Endometrial microvascular endothelial cells (primary cell): ENCODE data around the gene AAMDC. TPM values are rescaled to one million over a fixed set of nuclear protein-coding genes. Genes with fewer than 3 reads are reported as not detected.

Experiments used
- in situ Hi-C: cut with HindIII; loops from 2 replicates; pipeline ENCODE4 v1.10.0; 2017; ENCODE audit warnings: low sequenced_read_pairs, low pct_unique_long_range_greater_than_20kb; ENCODE audit errors: inconsistent ontology term
- total RNA-seq: library from RNA; depleted of rRNA; stranded (reverse); fragments of >200 nt; gene quantifications from one replicate; pipeline ENCODE4 v1.2.3, GENCODE V29; 2015; ENCODE audit errors: inconsistent ontology term

The AAMDC gene
- total RNA-seq: 70.6 TPM

GRCh38 chr11:77820565-77821348, at the start of gene AAMDC, which contains the start of gene RSF1:
Gene AAMDC, plus strand, starts transcription at chr11:77821144. Its CDS starts 21,353 bp downstream, at chr11:77842497.
Gene RSF1, minus strand, starts transcription at chr11:77820722. Its CDS starts 8 bp downstream, at chr11:77820714.
- in situ Hi-C loops: no loop called here

DNA sequence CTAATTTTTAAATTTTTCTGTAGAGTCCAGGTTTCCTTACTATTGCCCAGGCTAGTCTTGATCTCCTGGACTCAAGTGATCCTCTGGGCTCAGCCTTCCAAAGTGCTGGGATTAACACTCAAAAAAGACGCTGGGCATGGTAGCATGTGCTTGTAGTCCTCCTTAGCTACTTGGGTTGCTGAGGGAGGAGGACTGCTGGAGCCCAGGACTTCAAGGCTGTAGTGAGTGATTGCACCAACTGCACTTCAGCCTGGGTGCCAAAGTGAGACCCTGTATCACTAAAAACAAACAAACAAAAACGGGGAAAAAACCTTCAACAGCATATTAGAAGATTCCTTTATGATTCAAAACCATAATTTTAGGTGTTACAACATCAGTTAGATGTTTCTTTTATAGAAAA, 45.0 kb upstream of the AAMDC start:
- in situ Hi-C loops: no loop called here

DNA sequence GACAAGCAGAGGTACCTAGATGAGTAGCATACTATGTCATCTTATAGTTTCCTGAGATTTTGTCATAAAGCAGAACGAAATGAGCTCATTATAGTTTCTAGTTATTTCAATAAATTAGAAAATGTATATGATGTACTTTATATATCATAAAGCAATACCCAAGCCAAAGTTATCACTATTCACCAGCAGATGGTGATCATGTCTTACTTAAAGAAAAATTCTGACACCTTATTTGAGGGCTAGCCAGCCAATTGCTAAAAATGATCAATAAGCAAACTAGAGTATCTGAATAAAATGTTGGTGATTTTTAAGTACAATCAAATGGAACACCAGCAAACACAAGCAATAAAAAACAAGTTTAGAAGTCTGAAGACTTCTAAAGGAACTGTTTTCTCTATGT, 44.5 kb upstream of the AAMDC start:
- in situ Hi-C loops: no loop called here

DNA sequence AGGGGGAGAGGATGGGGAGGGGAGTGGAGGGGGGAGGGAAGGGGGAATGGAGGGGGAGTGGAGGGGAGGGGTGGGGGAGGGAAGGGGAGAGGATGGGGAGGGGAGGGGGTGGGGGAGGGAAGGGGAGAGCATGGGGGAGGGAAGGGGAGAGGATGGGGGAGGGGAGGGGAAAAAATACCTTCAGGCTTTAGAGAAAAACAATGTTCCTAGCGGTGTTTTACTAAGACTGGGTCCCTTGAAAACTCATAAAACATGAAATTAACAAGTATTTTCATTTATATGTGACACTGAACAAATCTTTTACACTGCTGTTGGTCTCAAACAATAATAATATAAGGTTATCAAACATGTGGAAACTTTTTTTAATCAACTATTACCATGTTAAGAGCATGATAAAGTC, 42.8 kb upstream of the AAMDC start:
- in situ Hi-C loops: no loop called here

DNA sequence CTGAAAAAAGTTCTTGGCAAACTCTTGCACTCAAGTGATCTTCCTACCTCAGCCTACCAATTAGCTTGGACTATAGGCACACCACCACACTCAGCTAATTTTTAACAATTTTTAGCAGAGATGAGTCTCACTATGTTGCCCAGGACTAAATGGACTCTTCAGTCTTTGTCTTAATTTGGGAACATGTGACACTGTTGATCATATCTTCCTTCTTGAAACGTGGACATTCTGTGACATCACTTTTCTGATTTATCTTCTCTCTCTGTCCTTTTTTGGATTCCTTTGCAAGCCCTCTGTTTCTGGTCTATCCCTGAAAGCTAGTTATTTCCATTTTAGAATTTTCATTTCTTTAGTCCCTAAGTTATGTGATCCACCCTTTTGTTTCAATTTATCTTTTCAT, 42.4 kb upstream of the AAMDC start:
- in situ Hi-C loops: no loop called here

DNA sequence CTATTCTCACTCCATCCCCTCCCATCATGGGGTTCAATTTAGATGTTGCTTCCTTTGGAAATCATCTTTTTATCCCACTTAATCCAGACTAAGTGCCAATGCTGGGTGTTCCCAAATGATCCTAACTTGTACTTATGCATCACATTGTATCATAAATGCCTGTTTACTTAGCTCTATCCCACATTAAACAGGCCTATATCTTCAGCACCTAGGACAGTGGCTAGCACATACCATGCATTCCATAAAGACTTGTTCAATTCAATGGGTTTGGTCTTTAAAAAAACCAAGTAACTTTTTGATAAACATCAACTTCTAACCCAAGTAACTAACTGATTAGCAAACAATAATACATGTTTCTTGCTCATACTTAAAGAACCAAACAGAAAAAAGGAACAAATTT, 41.0 kb upstream of the AAMDC start:
- in situ Hi-C loops: no loop called here

DNA sequence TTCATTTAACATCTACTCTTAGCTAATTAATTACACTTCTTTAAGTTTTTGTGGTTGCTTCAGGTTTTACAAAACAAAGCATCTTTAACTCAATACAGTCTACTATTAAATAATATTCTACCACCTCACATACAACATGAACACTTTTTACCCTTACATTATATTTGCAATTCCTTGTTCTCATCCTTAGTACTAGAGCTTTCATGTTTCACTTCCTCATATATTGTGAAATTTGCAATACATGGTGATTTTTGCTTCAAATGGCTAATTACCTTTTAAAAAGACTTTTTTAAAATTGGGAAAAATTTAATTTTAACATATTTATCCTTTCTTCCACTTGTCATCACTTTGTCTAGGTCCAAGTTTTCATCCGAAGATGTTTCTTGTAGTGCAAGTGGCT, 37.9 kb upstream of the AAMDC start:
- in situ Hi-C loops: no loop called here

GRCh38 chr11:77784572-77784971, 36.4 kb upstream of the AAMDC start:
- in situ Hi-C loops: no loop called here

- in situ Hi-C loops: no loop called here
Observed at GRCh38 chr11:77789061-77789730, 31.7 kb upstream of the AAMDC start.

DNA sequence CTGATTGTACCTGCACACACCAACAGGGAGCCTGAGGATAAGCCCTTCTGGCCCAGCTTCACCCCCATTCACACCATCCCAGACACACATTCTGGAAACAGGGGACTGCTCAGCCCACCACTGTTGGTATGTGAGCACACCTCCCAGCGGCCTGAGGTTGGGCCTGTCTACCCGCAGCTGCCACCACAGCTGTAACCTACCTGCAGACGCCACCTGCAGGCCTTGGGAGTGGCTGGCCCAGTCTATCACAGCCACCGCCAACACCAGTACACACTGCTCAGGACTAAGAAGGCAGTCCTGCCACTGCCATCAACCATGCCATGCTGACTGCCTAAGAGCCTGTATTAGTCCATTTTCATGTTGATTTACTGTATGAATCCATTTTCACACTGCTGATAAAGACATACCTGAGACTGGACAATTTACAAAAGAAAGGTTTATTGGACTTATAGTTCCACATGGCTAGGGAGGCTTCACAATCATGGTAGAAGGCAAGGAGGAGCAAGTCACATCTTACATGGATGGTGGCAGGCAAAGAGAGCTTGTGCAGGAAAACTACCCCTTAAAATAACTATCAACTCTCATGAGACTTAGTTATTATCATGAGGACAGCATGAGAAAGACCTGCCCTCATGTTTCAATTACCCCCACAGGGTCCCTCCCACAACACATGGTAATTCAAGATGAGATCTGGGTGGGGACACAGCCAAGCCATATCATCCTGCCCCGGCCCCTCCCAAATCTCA, 31.0 kb upstream of the AAMDC start:
- in situ Hi-C loops: no loop called here

DNA sequence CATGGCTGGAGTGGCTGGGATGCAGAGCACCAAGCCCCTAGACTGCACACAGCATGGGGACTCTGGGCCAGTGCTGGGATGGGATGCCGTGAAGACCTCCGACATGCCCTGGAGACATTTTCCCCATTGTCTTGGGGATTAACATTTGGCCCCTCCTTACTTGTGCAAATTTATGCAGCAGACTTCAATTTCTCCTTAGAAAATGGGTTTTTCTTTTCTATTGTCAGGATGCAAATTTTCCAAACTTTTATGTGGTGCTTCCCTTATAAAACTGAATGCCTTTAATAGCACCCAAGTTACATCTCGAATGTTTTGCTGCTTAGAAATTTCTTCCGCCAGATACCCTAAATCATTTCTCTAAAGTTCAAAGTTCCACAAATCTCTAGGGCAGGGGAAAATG, 29.6 kb upstream of the AAMDC start:
- in situ Hi-C loops: no loop called here

DNA sequence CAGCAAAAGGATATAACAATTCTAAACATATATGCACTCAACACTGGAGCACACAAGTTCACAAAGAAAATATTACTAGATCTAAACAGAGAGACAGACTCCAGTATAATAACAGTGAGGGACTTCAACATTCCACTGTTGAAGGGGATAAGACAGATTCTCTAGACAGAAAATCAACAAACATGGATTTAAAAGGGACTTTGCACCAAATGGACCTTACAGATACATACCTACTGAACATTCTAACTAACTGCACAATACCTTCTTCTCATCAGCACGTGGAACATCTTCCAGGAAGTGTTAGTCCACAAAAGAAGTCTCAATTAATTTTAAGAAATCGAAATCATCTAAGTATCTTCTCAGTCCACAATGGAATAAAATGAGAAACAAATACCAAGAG, 27.0 kb upstream of the AAMDC start:
- in situ Hi-C loops: no loop called here

DNA sequence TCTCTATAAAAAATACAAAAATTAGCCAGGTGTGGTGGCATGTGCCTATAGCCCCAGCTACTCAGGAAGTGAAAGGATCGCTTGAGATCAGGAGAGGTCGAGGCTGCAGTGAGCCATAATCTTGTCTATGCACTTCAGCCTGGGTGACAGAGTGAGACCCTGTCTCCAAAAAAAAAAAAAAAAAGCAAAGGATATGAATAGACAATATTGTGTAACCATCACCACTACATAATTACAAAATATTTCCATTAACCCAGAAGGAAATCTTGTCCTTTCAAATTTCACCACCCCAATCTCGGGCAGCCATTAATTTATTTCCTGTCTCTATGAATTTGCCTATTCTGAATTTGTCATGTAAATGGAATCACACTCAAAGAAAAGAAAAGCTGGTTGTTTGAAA, 21.6 kb upstream of the AAMDC start:
- in situ Hi-C loops: no loop called here

- in situ Hi-C loops: no loop called here
Observed at GRCh38 chr11:77800449-77800848, 20.5 kb upstream of the AAMDC start.

DNA sequence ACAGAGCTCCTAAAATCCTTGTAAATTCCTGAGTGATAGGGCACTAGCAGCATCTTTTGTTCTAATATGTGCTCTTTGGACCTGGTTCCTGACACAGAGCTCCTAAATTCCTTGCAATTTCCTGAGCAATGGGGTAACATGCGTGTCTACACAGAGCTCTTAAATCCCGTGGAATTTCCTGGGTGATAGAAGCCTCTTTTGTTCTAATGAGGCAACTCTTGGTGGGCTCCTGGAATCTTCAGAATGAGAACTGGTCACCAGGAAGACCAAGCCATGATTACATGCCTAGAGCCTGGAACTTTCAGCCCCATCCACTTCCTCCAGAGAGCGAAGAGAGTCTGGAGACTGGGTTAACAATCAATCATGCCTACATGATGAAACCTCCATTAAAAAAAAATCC, 19.5 kb upstream of the AAMDC start:
- in situ Hi-C loops: no loop called here

- in situ Hi-C loops: no loop called here
Observed at GRCh38 chr11:77806415-77806814, 14.5 kb upstream of the AAMDC start.

GRCh38 chr11:77806993-77807392, 14.0 kb upstream of the AAMDC start:
- in situ Hi-C loops: no loop called here

GRCh38 chr11:77813256-77813655, 7.7 kb upstream of the AAMDC start:
- in situ Hi-C loops: no loop called here

DNA sequence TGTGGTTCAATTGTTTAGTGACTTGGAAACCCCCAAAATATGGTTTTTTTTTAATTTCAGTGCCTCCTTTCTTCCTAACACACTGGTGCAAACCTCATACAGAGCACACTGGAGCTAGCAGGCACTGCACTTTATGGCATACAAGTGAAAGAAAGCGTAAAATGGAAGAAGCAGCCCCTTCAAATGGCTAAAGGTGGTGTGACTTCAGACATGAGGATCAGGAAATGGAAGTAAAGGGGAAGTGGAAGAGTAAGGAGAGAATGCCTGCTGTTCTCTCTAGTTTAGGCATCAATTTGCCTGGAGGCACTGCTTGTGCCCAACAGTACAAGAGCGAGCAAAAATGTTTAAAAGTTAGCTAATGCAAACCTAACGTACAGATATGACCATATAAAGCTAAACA, 6.1 kb upstream of the AAMDC start:
- in situ Hi-C loops: no loop called here

GRCh38 chr11:77815459-77815858, 5.5 kb upstream of the AAMDC start:
- in situ Hi-C loops: no loop called here
